Measurements from ENCODE around the gene AKR1B1.

DNA sequence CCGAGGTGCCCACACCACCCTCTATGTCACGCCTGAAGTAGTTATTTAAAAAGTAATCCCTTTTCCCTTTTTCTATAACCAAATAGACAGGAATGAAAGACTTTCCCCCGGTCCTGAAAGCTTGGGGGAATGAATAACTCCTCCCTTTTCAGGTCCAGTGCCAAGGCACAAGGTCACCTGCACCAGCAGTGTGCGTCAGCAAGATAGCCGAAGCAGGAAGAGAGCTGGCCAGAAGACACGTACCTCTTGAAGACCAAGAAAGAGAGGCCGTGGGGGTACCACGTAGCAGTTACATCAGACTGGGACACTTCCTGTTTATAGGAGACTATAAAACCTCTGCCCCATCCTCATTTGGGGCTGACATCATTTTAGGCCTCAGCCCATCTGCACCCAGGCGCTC is 10.7 kb upstream of the AKR1B1 start:
- no peak for TF ChIP-seq EZH2 (IDR thresholded peaks at IDR 0.05; ENCODE audit: insufficient read depth, poor library complexity, severe bottlenecking)
- no peak for TF ChIP-seq EZH2phosphoT487 (IDR thresholded peaks at IDR 0.05; ENCODE audit: insufficient read depth, low read depth)

Measured in GM23248 (cell line).